Upper lobe of right lung (tissue), 1 donor: Measurements from ENCODE around the gene PDGFA. TPM values are rescaled to one million over a fixed set of nuclear protein-coding genes. Genes with fewer than 3 reads are reported as not detected.

ENCODE experiments used
- ATAC-seq: fragments of 200-7000 bp; cut with Tn5 transposase; one replicate; pipeline ENCODE4 v1.9.1; 2020; ENCODE audit warnings: mild to moderate bottlenecking, moderate library complexity
- DNase-seq: peaks from one replicate; pipeline ENCODE4 v3.0.0-alpha.2; 2020
- H3K27ac ChIP-seq: fragments of 200-600 bp; one replicate; pipeline ENCODE4 v1.8.0; 2022
- H3K27me3 ChIP-seq: fragments of 200-600 bp; one replicate; pipeline ENCODE4 v1.8.0; 2022; ENCODE audit warnings: mild to moderate bottlenecking
- H3K36me3 ChIP-seq: fragments of 200-600 bp; one replicate; pipeline ENCODE4 v1.8.0; 2022
- H3K4me1 ChIP-seq: fragments of 200-600 bp; one replicate; pipeline ENCODE4 v1.8.0; 2022
- H3K4me3 ChIP-seq: fragments of 200-600 bp; one replicate; pipeline ENCODE4 v1.8.0; 2022; ENCODE audit warnings: mild to moderate bottlenecking
- H3K9me3 ChIP-seq: fragments of 200-600 bp; one replicate; pipeline ENCODE4 v1.8.0; 2022
- CTCF ChIP-seq: fragments of 200-600 bp; IDR thresholded peaks from one replicate; pipeline ENCODE4 v1.8.0; 2022; ENCODE audit warnings: antibody characterized with exemption
- intact Hi-C: fragments of 100-400 bp; cut with DNase I; formaldehyde crosslinking; loops from one replicate; pipeline ENCODE4 v1.11.0; 2022
- total RNA-seq: library from RNA; stranded (reverse); fragmentation: NEBNext Ultra II Directional; extraction: Animal tissue kit (Norgen Biotek cat#: 25700); gene quantifications from one replicate; pipeline ENCODE4 v1.2.1, GENCODE V29; 2021
- donor health status: DM: no; HTN: yes; CAD: no; lungs with severe emphysema.

The PDGFA gene
- total RNA-seq, 1 donor from 2014 or later = 57.1 TPM

GRCh38 chr7:498678-499641 is 20.7 kb downstream of the PDGFA start:
- ATAC-seq = peak; percentile 32

DNA sequence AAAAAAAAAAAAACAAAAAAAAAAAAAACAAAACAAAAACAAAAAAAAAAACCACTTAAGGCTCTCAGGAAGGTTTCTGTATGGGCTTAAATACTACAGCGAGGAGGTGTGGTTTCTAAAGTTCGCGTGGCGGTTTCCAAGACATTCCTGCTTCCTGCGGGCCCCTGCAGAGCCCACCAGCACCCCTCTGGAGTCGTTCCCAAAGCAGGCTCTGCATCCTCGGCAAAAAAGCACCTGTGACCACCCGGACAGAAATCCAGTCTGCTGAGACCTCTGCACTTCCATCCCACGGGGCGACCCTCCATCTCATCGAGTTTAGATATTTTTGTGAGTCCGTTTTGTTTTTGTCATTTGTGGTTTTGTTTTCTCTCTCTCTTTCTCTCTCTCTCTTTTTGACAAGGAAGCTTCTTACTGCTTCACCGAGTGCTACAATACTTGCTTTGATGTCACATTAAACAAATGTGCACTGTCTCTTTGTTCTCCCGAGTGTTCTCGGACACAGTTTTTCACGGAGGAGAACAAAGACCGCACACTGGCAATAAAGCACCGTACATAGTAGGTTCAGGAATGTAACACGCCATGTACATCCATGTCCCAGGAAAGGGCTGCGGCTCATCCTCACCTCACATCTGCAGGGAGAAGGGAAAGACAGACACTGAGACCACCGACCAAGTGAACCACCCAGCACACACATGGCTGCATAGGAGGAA is 21.5 kb downstream of the PDGFA start:
- peak; percentile 16 for DNase-seq
- TF ChIP-seq CTCF = no peak

More at GRCh38 chr7:498678-499641, 20.7 kb downstream of the PDGFA start:
- DNase-seq = peak; percentile 67
- H3K4me1 ChIP-seq = peaks cover 2% of the 10 kb centered on the region
- H3K27ac ChIP-seq = no peak overlapping the region
- H3K36me3 ChIP-seq = peaks cover 26% of the 10 kb centered on the region
- H3K27me3 ChIP-seq = no peaks in the 10 kb centered on the region
- TF ChIP-seq CTCF = no peak
- H3K9me3 ChIP-seq = no peaks in the 10 kb centered on the region
- intact Hi-C loops = no loop called here
- no peak overlapping the region for H3K4me3 ChIP-seq

DNA sequence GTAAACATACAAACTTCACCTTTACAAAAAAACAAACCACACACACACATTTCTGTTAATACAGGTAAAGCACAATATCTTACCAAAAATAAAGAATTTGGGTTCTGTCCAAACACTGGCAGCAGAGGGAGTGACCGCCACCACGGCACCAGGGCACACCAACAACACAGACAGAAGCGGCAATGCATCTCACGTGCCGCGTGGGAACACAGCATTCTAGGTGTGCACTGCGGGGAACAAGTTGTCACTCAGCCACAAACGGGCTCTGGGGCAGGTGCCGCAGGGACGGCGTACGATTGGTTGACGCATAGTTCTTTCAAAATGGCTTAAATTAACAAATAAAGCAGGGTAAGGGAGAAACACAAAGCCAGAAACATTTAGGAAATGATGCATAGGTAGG is 22.3 kb downstream of the PDGFA start:
- Histone ChIP-seq H3K4me3 (no peak overlapping the region), H3K9me3 (no peaks in the 10 kb centered on the region), H3K27ac (no peak overlapping the region), H3K4me1 (no peaks in the 10 kb centered on the region), H3K27me3 (no peaks in the 10 kb centered on the region), H3K36me3 (peaks cover 26% of the 10 kb centered on the region)
- intact Hi-C loops = no loop called here
- ATAC-seq = no peak
- no peak for TF ChIP-seq CTCF
- peak; percentile 55 for DNase-seq

More for the DNA sequence above, 21.5 kb downstream of the PDGFA start:
- H3K27me3 ChIP-seq = no peaks in the 10 kb centered on the region
- ATAC-seq = no peak
- H3K36me3 ChIP-seq = peaks cover 26% of the 10 kb centered on the region
- H3K4me1 ChIP-seq = no peaks in the 10 kb centered on the region
- intact Hi-C loops = no loop called here
- no peaks in the 10 kb centered on the region for H3K9me3 ChIP-seq
- H3K4me3 ChIP-seq = no peak overlapping the region
- no peak overlapping the region for H3K27ac ChIP-seq

GRCh38 chr7:496528-497295 is 22.9 kb downstream of the PDGFA start:
- TF ChIP-seq CTCF = no peak
- H3K36me3 ChIP-seq = peaks cover 26% of the 10 kb centered on the region
- H3K27me3 ChIP-seq = no peaks in the 10 kb centered on the region
- DNase-seq = peak; percentile 63
- peak; percentile 4 for ATAC-seq
- no peak overlapping the region for H3K27ac ChIP-seq
- no peak overlapping the region for H3K4me3 ChIP-seq
- no peaks in the 10 kb centered on the region for H3K4me1 ChIP-seq
- no peaks in the 10 kb centered on the region for H3K9me3 ChIP-seq
- intact Hi-C loops = no loop called here

DNA sequence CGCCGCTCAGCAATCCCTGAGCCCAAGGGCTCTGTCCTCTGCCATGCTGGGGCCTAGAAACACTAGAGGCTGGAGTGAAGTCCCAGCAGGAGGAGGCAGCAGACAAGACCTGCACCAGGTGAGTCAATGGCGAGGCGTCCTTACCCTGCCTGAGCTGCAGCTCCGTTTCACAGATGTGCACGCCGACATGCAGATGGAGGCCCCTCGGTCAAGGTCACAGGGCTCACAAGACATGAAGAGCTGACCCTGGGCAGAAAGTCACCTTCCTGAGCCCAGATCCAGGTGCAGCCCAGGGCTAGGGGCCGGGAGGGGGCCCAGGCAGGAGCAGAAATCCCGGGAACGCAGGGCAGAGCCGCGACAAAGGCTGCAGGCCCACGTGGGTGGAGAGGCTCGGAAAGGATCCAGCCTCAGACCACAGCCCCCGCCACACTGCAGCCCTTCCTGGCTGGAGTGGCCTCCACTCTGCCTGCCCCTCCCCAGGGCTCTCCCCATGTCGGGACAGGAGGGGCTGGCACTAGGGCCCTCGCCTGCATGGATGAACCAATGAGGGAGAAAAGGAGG is 23.8 kb downstream of the PDGFA start:
- no peak overlapping the region for H3K27ac ChIP-seq
- intact Hi-C loops = no loop called here
- H3K4me1 ChIP-seq = no peaks in the 10 kb centered on the region
- ATAC-seq (peak; percentile 21), DNase-seq (peak; percentile 64)
- H3K27me3 ChIP-seq = no peaks in the 10 kb centered on the region
- TF ChIP-seq CTCF = no peak
- H3K36me3 ChIP-seq = peaks cover 20% of the 10 kb centered on the region
- no peaks in the 10 kb centered on the region for H3K9me3 ChIP-seq
- no peak overlapping the region for H3K4me3 ChIP-seq
